TTC549 (cell line): Measurements from ENCODE around the gene TAS2R46.
"Not testable (repeated sequence)": the region's sequence is repeated elsewhere in the genome, so short reads cannot be mapped to it uniquely, and the experiment has no call there.

Experiments used
- FAIRE-seq: peaks from 2 replicates; lab custom pipeline; 2012; peaks lifted over from hg19 to GRCh38; lab: Jason Lieb, UNC

Gene TAS2R46

DNA sequence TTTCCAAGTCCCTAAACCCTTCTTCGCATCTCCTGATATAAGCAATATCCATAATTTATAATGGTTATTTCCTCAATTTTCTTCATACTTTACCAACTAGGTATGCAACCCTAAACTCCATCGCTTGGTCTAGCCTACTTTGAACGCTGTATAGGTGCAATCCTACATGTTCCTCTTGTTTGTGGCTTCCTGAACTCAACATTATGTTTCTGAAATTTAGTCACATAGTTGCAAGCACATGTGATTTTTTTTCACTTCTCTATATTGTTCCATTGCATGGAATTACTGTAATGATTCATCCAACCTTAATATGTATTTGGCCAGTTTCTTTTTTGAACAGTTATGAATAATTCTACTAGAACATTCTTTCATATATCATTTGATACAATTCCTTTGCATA is 28.1 kb downstream of the TAS2R46 start:
- not testable (repeated sequence) for FAIRE-seq

GRCh38 chr12:11031307-11031706 is 30.8 kb downstream of the TAS2R46 start, which contains the start of gene TAS2R31:
Gene TAS2R31 (minus strand): TSS chr12:11031407. CDS start chr12:11031335, 72 bp downstream.
- no peak for FAIRE-seq

GRCh38 chr12:11026118-11026517 is 36.0 kb downstream of the TAS2R46 start:
- FAIRE-seq = no peak

DNA sequence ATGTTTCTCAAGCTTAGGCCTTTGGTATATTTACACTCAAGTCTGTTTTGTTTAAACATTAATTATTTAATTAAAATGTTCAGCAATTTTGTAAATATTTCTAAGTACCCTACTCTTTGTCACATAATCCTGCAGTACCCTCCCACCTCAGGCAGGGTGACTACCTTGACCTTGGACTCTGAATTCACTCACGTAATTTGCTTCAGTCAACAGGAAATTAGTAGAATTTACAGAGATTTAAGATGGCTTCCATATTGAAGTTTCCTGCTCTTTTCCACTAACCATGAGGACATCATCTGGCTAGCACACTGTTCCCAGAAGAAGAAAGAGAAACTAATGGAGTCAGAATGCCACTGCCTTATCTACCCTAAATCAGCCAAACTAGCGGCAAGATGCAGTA is 38.7 kb downstream of the TAS2R46 start:
- no peak for FAIRE-seq

GRCh38 chr12:11022520-11022919 is 39.6 kb downstream of the TAS2R46 start, which contains the start of gene TAS2R19:
Gene TAS2R19 (minus strand): TSS chr12:11022620. CDS start chr12:11022571, 49 bp downstream.
- no peak for FAIRE-seq

DNA sequence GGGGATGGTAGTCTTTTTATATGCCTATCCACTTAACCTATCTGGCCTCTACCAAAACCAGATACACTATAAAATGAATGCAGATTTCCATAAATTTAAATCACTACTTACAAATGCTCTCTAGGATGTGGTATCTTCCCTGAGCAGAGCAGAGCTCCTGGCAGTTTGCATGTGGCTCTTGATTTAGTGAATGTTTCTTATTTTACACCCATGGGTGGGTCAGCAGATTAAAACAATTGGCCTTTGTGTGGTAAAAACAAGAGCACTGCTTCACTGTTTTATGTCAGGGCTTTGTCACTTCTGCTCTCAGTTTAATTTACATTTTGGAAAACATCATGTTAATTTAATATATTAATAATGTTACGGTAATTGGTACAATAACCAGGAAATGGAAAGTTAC is 45.2 kb downstream of the TAS2R46 start:
- no peak for FAIRE-seq

DNA sequence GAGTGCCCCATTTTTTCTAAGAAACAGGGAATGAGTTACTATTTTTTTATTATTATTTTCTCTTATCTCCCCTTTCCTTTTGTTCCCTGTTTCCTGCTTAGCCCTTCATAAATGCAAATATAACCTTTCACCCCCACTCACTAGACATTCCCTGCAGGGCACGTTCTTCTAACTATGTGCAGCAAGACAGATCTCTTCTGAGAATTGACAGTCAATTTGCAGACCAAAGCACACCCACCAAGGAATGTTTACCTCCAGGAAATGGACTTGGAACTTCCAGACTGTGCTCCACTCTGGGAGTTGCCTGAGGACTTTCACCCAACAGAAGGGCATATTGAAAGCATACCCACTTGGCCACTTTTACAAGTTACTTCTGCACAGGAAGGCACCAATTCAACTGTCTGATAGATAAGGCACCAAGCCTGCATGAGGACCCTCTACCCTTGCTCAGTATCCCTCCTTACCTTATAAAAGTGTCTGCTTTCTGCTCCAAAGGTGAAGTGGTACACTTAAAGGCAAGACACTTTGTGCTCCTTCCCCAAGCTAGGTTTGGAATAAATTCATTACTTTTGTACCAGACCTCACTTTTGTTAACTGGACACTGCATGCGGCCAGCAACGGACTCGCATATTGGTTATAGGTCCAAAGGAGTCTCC is 46.2 kb downstream of the TAS2R46 start:
- no peak for FAIRE-seq

GRCh38 chr12:11014234-11014633 is 47.9 kb downstream of the TAS2R46 start:
- FAIRE-seq = no peak
